LNCAP (cell line): ENCODE data around the gene COL15A1.

ENCODE experiments used
- TF ChIP-seq, protein P1 (sequence below): fragments of 450-650 bp; IDR thresholded peaks from 2 replicates; pipeline ENCODE4 v1.5.1; 2017; ENCODE audit warnings: mild to moderate bottlenecking

COL15A1 gene

DNA sequence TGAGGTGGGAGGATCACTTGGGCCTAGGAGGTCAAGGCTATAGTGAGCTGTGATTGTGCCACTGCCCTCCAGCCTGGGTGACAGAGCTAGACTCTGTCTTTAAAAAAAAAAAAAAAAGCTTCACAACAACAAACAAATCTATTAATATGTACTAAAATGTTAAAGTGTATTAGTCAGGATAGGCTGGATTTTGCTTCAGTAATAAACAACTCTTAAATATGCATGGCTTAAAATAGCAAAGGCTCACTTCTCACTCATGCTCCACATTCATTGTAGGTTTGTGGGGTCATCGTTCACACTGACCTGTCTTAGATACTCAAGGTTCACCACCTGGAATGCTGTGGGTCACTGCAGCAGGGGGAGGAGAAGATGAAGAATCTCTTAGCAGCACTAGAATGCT is 33.8 kb upstream of the COL15A1 start:
- TF ChIP-seq, protein P1, sequence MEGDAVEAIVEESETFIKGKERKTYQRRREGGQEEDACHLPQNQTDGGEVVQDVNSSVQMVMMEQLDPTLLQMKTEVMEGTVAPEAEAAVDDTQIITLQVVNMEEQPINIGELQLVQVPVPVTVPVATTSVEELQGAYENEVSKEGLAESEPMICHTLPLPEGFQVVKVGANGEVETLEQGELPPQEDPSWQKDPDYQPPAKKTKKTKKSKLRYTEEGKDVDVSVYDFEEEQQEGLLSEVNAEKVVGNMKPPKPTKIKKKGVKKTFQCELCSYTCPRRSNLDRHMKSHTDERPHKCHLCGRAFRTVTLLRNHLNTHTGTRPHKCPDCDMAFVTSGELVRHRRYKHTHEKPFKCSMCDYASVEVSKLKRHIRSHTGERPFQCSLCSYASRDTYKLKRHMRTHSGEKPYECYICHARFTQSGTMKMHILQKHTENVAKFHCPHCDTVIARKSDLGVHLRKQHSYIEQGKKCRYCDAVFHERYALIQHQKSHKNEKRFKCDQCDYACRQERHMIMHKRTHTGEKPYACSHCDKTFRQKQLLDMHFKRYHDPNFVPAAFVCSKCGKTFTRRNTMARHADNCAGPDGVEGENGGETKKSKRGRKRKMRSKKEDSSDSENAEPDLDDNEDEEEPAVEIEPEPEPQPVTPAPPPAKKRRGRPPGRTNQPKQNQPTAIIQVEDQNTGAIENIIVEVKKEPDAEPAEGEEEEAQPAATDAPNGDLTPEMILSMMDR, result no peak

DNA sequence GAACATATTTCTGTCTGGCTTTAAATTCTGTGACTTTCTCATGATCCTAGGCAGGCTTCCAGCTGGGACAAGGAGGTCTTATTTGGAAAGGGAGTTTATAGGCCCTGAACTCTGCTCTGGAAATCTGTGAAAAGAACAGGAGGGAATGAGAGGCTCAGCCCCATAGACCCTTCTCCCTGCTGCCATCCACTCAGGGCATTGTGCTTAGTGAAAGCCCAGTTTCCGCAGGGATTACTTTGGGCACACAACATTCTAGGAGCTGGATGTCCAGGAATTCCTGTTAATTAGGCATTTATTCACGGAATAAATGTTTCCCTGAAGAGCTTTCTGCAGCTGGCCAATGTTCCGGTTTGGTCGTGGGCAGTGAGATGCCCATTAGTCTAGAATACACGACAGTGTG is 32.7 kb upstream of the COL15A1 start:
- TF ChIP-seq, protein P1, result no peak

DNA sequence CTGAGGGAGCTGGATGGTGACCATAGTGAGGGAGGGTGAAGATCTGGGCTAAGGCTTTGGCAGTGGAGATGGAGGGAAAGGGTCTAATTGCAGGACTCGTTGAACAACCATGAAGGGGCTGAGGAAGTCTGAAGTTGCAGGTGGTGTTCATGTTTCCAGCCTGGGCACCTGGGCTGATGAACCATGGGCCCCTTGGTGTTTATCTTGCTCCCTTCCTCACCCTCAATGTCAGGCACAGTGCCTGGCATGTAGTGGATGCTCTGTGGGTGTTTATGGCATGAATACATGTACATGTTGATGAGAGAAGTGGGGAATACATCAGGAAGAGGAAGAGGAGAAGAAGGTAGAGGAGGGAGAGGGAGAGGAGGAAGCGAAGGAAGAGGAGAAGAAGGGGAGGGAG is 31.3 kb upstream of the COL15A1 start:
- TF ChIP-seq, protein P1, result no peak

DNA sequence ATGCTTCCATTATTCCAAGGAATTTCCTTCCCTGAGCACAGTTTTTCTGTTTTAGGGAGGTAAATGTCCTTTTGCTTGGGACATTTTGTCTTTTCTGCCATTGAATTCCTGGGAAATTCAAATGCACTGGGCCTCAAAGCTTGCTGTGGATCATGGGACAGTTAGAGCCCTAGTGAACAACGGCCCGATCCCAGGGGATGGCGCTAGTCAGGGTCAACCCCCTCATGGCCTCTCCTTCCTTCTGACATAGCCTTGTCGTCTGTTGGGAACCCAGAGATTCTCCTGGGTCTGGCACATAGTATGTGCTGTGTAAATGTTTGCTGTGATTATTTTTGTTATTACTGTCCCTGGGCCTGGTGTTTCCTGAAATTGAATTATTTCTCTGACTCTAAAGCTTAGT is 30.7 kb upstream of the COL15A1 start:
- TF ChIP-seq, protein P1, result no peak

DNA sequence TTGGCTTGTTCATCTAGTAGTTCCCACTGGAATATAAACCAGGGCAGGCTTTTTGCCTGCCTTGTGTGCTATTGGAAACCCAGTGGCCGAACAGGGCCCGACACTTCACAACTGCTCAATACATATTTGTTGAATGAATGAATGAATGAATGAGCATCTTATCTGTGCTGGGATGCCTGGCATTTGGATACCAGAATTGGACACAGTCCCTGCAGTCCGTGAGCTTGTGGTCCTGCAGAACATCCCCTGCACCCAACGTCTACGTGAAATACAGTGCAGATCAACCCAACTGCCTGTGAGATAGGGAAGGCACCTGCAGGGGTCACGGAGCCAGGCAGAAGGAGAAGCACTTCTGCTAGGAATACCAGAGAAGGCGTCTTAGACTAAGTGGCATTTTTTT is 30.0 kb upstream of the COL15A1 start:
- TF ChIP-seq, protein P1, result no peak

DNA sequence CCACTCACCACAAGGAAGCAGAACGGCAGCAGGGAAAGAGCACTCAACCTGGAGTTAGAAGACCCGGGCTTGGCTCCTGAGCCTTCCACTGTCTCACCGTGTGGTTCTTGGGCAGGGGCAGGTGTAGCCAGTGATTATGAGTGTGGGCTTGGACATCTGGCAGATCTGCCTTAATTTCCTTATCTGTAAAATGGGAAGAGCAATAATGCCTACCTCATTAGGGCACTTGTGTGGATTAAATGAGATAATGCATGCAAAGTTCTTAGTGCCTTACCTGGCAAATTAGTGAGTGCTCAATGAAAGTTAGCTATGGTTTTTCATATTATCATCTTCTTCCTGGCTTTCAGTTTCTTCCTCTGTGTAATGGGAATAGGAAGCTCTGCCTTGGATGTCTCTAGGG is 28.1 kb upstream of the COL15A1 start:
- TF ChIP-seq, protein P1, result no peak

DNA sequence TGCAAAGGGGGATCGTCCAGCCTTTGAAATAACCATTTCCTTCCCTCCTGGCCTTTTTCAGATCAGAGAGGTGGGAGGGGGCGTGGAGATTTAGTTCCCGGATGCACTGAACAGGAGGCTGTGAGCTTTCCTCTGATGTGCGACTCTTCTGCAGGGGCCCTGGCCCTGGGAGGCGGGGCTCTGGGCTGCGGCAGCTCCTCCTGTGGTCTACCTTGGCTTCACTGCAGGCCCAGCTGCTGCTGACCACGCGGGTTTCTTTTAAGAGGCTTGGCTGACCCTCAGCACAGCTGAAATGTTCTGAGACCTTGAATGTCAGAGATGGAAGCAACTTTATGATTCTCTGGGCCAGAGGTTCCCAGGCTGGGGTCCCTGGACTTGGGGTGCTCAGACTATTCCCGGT is 27.0 kb upstream of the COL15A1 start:
- TF ChIP-seq, protein P1, result no peak

DNA sequence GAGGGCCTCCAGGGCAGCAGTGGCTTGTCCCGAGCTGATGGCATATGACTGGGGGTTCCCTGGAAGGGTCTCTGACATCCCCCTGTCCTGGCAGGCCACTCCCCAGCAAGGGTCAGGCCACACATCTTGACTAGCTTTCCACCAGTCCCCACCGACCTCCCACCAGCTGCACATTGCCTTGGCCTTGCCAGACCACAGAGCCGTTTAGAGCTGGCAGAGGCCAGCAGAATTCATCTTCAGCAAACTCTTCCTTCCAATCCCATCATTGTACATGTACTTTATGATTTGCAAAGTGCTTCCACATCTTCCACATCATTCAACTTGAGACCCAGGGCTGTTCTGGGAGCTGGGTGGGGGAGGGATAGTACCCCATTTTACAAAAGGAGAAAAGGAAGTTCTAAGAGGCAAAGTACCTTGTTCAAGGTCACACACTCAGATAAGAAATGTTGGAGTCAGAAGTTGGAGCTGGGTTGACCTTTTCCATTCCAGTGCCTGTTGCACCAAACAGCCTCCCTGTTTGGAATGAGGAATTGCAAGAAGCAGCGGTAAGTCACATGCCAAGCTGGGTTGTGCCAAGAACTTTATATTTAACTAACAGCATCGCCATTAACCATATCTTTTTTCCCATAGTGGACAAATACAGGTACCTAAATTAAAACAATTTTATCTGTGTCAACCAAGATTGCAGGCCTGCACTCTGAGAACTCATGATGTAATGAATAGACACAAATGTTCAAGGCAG is 25.8 kb upstream of the COL15A1 start:
- TF ChIP-seq, protein P1, result no peak
